Lower leg skin (tissue), 4 donors: Measurements from ENCODE around the gene MID1. TPM values are rescaled to one million over a fixed set of nuclear protein-coding genes. Genes with fewer than 3 reads are reported as not detected.

Experiments
- DNase-seq, 2 donors: peaks; one replicate each; pipeline ENCODE4 v3.0.0-alpha.2; 2019; ENCODE audit warnings: low spot score in 2 of 2
- H3K4me3 ChIP-seq: fragments of 200-600 bp; sonication (generic); 2 replicates; pipeline ENCODE4 v1.5.1; 2017; ENCODE audit warnings: mild to moderate bottlenecking, low read depth; ENCODE audit not compliant: poor library complexity, severe bottlenecking
- POLR2A ChIP-seq, 2 donors: fragments of 450-650 bp; IDR thresholded peaks; one replicate each; pipeline ENCODE4 v1.6.1; 2016 to 2017; ENCODE audit warnings: antibody characterized with exemption in 2 of 2, mild to moderate bottlenecking in 1 of 2, moderate library complexity in 1 of 2
- WGBS, 2 donors: methylation state at CpG; one replicate each; pipeline ENCODE4 v1.1.5; 2018; 5-methylcytosine and 5-hydroxymethylcytosine counted together
- intact Hi-C: fragments of 100-400 bp; cut with DNase I; formaldehyde crosslinking; loops from one replicate; pipeline ENCODE4 v1.15.0; 2023; ENCODE audit warnings: low total_unique reads
- total RNA-seq, 4 donors: library from RNA; depleted of rRNA; stranded (reverse); fragments of >200 nt; gene quantifications; one replicate each; pipeline ENCODE4 v1.1.0, GENCODE V29; 2016
- TF ChIP-seq, protein P1 (sequence below), 3 donors: fragments of 450-650 bp; IDR thresholded peaks; one replicate each; pipeline ENCODE4 v1.5.1; 2016; ENCODE audit warnings: antibody characterized with exemption in 3 of 3, mild to moderate bottlenecking in 3 of 3, moderate library complexity in 2 of 3

Gene MID1
- total RNA-seq, 4 donors from 2014 or later, result 2.7 to 7.2 (median 3.9) TPM

DNA sequence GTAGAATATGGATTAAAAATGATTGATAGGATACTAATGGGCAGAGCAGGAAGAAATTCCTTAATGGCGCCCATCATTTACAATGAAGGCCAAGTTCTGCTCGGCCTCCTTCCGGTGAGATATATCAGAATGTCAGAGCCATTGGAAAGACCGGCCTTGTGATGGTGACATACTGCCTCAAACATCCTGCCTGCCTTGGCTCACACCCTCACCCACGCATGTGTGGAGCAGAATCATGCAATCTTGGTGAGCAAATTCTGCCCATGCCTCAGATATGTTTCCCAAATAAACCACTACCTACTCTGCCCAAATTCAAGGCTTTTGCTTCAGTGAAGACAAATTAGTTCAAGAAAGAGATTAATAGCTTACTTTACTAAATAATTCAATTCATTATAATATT, 163.3 kb downstream of the MID1 start:
- WGBS, 2 donors, result 74 to 78% methylated on average over 5 of the region's 5 CpGs
- no peak for DNase-seq
- no peak for TF ChIP-seq POLR2A (IDR thresholded peaks at IDR 0.05)
- TF ChIP-seq, protein P1, sequence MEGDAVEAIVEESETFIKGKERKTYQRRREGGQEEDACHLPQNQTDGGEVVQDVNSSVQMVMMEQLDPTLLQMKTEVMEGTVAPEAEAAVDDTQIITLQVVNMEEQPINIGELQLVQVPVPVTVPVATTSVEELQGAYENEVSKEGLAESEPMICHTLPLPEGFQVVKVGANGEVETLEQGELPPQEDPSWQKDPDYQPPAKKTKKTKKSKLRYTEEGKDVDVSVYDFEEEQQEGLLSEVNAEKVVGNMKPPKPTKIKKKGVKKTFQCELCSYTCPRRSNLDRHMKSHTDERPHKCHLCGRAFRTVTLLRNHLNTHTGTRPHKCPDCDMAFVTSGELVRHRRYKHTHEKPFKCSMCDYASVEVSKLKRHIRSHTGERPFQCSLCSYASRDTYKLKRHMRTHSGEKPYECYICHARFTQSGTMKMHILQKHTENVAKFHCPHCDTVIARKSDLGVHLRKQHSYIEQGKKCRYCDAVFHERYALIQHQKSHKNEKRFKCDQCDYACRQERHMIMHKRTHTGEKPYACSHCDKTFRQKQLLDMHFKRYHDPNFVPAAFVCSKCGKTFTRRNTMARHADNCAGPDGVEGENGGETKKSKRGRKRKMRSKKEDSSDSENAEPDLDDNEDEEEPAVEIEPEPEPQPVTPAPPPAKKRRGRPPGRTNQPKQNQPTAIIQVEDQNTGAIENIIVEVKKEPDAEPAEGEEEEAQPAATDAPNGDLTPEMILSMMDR (IDR thresholded peaks at IDR 0.05), result no peak
- no peak overlapping the region for H3K4me3 ChIP-seq
- intact Hi-C loops, result no loop called here

DNA sequence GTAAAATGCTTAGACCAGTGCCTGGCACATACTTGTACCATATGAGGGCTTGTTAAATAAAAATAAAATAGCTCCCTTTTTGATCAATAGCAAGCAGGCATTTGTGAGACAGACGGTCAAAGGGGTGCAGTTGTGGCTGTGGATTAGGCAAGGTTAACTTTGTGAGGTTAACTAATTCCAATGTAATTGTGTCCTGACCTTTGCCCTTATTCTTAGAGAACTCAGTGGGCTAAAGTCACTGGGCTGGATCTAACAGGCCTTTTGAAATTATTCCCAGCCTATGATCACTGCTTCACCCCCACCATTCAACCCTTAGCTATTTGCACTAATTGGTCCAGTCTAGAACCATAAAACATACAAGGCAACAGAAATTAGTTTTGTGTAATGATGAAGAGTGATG, 166.4 kb downstream of the MID1 start:
- H3K4me3 ChIP-seq, result no peak overlapping the region
- 96 to 100% methylated on average over 1 of the region's 1 CpG for WGBS, 2 donors
- no peak for DNase-seq
- TF ChIP-seq, protein P1 (IDR thresholded peaks at IDR 0.05), result no peak
- TF ChIP-seq POLR2A (IDR thresholded peaks at IDR 0.05), result no peak
- intact Hi-C loops, result no loop called here

DNA sequence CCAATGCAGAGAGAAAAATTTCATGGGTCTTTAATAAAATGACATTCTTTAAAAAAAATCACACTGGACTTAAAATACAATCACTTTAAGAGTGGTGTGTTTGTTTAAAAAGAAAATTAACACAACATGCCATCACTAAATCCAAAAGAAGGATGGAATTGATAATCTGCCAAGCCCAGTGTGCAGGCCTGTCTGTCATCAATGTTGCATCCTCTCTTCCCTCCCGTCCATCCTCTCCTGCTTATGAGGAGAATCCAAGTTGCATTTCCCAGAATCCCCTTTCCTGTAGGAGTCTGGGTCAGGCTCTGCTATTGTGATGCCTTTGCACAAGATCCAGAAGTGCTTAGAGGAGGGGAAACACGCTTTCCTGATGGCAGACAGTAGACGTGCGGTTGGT, 169.4 kb downstream of the MID1 start:
- TF ChIP-seq, protein P1 (IDR thresholded peaks at IDR 0.05), result no peak
- H3K4me3 ChIP-seq, result no peak overlapping the region
- WGBS, 2 donors, result 71 to 92% methylated on average over 4 of the region's 4 CpGs
- intact Hi-C loops, result no loop called here
- no peak for DNase-seq

DNA sequence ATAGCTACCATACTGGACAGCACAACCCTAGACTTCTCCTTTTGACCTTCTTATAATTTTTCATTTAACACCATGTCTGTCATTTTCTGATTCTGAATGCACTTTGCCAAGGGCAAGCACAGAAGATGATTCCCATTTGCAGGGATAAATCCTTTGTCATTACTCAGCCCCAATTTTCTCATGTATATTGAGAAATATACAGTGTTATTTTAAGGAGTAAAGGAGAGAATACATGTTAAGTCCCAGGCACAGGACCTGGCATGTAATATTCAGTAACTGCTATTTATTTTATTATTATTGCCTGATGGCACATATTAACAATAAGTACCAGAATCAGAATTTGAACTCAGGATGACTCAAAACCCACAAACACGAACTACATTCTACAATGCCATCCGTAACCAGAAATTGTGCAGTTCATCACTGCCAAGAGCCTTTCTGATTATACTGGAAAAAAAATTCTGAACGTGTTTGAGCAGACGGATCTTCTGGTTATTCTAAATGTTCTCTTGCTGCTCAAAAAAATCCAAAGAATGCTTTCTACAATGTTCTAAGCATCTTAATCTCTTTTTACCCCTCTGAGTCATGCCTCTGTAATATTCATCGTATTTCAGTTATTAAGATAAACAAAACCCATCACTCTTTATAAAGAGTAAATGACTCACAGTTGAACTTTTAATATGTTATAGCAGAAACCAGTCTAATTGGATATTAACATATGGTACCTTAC, 170.0 kb downstream of the MID1 start:
- no peak overlapping the region for H3K4me3 ChIP-seq
- intact Hi-C loops, result no loop called here
- WGBS, 2 donors, result 67 to 75% methylated on average over 5 of the region's 5 CpGs
- no peak for TF ChIP-seq POLR2A (IDR thresholded peaks at IDR 0.05)
- TF ChIP-seq, protein P1 (IDR thresholded peaks at IDR 0.05), result no peak
- DNase-seq, result no peak

DNA sequence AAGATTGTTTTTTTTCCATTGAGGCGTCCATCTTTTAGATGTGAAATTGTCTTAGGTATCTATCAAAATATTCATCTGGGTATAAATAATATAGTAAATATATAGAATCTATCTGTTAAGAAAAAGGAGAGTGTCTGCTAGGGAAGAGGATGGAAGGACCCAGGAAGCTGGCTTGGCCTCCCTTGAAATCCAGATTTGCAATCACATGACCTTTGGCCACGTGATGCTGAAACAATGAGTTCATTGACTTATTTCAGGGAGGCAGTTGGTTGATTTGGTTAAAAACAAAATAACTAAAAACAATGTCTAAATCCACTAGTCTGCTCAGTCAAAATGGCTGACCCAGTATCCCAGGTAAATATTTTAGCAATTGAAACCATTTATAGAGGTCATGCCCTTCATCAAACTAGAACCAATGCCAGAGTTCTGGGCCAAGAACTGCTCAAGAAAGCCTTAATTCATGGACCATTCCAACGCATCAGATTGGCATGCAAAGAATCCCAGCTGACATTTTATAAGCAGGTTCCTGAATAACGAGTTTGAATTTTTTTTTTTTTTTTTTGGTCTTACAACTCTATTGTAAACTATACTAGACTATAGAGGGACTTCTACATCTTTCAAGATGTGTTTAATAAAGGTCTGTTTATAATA, 172.7 kb downstream of the MID1 start:
- no peak overlapping the region for H3K4me3 ChIP-seq
- TF ChIP-seq, protein P1 (IDR thresholded peaks at IDR 0.05), result no peak
- TF ChIP-seq POLR2A (IDR thresholded peaks at IDR 0.05), result no peak
- 41 to 47% methylated on average over 4 of the region's 4 CpGs for WGBS, 2 donors
- DNase-seq, result no peak
- intact Hi-C loops, result no loop called here
